HG03520 (cell line): Measurements from ENCODE around the gene ANKLE1.

Source experiments
- ATAC-seq: cut with Tn5 transposase; IDR thresholded peaks from one replicate; pipeline ENCODE4 v1.9.1; 2021; ENCODE audit warnings: mild to moderate bottlenecking, moderate library complexity; ENCODE audit not compliant: unreplicated experiment

The ANKLE1 gene

DNA sequence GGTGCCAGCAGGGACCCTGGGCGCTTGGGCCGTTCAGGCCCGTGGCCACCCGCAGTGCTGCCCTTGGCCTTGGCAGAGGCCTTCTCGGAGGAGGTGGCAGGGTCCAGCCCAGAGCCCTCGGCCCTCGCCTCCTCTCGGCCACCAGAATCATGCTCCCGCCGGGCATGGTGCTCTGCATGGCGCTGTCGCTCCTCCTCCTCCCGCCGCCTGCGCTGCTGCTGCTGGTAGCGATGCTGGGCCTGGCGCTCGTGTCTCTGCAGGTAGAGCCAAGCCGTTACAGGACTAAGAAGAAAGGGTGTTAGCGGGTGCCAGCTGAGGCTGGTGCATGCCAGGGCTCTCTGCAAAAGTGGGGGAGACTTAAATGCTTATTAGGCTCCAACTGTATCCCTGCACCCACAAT lies 43.4 kb downstream of the ANKLE1 start:
- no peak for ATAC-seq

DNA sequence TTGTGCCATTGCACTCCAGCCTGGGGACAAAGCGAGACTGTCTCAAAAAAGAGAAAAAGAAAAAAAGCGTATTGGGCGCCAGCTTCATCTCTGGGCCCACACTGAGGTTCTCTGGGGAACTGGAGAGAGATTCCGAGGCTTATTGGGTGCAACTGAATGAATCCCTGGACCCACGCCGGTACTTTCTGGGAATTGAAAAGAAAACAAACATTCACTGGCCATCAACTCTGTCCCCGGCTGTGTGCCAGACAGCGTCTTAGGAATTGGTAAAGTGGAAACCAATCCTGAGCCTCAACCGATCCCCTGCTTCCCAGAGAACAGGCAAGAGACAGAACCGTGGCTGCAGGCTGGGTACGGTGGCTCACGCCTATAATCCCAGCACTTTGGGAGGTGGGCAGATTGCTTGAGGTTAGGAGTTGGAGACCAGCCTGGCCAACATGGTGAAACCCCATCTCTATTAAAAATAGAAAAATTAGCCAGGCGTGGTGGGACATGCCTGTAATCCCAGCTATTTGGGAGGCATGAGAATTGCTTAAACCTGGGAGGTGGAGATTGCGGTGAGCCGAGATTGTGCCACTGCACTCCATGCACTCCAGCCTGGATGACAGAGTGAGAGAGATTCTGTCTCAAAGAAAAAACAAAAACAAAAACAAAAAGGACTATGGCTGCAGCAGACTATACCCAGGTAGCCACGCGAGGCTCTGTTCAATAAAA lies 44.3 kb downstream of the ANKLE1 start:
- ATAC-seq: no peak

DNA sequence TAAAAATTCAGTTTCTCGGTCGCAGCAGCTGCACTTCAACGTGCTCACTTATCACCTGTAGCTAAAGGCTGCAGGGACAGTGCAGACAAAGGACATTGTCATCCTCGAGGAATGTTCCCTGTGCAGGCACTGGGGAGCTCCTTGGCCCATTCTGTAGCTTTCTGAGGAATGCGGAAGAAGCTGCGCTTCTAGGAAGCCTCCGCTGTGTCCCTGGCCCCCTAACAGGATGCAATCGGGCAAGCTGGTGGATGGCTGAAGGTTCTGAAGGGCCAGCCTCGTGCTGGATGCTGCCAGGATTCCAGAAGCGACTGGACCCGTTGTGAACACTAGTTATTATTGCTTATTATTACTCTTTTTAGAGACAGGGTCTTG lies 44.9 kb downstream of the ANKLE1 start:
- ATAC-seq: no peak

DNA sequence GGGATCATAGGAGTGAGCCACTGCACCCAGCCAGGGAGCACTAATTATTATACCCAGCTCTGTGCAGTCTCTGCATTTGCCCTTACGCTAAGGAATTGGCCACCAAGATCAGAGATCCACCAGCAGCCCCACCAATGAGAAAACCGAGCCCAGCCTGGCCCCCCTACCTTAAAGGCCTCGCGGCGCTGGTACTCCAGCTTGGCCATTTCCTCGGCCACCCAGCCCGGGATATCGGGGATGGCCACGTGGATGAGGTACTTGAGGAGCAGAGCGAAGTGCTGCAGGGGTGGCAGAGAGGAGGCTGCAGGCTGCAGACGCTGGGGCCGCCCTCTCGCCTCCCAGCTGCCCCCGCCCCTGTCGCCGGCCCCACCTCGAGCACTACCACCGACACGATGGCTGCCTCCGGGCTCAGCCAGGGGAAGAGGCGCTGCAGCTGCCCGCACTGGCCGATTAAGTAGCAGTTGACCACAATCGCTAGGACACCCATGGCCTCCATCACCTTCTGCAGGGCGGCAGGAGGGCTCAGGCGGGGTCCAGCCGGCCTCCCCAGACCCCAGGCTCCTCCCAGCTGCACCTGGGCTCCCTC lies 45.5 kb downstream of the ANKLE1 start:
- ATAC-seq: no peak

DNA sequence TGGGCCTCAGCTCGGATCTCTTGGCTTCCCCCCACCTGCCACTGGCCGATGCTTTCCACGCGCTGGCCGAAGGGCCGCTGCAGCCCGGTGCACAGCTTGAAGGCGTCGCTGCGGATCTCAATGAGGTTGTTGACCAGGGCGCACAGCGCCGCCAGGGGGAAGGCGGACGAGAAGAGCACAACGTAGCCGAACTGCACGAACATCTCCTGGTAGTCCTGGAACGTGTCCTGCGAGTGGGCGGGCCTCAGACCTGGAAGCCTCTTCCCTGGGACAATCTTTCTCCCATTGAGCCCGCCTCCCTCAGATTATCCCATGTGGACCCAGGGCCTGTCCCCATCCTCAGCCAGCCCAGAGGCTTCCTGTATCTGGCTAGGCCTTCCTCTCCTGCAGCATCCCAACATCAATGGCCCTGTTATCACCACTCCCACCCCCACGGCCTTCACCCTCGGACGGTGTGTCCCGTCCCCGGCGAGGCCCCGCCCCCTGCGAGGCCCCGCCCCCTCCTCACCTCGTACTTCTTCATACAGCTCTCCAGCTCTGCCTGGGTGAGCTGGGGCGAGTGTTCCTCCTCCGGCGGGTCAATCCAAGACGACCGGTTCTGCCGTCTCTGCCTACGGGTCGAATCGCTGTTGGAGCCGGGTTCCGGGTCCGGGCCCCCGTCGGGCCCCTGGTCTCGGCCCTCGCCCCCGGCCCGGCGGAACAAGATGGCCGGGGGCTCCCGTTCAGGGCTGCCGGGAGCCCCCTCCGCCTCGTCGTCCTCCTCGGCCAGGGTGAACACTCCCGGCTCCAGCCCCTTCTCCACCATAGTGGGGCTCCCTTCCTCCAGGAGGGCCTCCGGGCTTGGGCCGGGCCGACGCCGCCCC lies 46.2 kb downstream of the ANKLE1 start:
- ATAC-seq: no peak

DNA sequence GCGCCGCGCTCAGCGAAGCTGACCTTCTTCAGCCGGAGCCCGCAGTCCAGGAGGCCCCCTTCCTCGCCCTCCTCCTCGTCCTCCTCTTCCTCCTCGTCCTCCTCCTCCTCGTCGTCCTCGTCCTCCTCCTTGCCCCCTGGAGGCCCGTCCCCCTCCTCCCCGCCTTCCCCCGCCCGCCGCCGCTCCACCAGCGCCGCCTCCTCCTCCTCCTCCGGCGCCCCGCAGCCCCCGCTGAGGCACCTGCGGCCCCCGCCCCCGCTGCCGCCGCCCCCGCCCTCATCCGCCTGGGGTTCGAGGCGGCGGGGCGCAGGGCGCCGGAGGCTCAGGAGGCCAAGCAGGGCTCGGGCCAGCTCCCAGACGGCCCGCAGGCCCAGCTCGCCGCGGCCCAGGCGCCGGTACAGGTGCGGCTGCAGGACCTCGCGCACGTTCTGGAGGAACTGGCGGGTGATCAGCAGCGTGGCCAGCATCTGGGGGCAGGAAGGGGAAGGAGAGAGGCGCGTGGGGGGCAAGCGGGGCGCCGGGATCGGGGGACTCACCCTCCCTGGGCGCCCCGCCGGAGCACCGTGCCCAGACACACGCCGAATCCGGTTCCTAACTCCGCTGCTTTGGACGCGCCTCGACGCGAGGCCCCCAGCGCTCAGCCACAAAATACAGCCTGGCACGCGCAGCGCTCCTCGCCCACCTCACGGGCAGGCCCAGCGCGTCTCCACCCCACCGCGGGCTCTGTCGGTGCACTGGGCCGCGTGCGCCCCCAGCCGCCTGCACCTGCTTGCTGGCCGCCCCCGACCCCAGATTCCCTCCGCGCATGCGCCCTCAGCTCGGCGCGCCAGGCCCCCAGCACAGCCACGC lies 47.0 kb downstream of the ANKLE1 start:
- no peak for ATAC-seq

DNA sequence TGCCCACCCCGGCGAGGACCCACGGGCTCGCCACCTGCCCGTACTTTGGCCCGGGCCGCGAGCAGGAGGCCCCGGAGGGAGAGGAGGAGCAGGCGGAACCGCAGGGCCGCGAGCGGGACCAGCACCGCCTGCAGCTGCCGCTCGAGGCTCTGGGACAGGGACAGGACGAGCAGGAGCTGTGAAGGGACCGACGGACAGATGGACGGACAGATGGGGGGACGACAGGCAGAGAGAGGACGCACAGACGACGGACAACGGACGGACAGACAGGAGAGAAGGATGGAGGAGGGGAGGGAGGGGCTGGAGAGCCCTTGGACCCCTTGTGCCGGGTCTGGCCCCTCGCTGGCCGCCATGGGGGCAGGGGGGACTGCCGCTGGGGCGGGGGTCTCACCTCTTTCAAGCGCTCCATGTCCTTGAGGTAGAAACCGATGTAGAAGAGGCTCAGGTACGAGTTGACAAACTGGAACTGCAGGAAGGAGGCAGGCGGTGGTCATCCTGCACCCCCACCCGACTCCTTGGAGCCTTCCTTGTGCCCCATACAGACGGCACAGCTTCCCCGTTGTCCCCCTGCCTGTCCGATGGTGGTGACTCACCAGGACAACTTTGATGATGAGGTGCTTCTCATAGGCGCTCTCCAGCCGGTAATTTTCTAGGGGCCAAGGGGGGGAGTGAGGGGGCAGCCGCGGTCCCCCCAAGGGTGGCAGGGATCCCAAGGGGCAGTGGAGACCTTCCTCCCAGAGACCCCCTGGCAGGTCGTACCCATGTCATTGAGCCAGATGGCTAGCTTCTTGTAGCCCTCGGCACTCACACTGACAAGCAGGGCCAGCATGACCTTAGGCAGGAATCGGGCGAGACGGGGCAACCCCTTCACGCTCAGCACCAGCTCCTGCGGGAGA lies 47.9 kb downstream of the ANKLE1 start:
- no peak for ATAC-seq

DNA sequence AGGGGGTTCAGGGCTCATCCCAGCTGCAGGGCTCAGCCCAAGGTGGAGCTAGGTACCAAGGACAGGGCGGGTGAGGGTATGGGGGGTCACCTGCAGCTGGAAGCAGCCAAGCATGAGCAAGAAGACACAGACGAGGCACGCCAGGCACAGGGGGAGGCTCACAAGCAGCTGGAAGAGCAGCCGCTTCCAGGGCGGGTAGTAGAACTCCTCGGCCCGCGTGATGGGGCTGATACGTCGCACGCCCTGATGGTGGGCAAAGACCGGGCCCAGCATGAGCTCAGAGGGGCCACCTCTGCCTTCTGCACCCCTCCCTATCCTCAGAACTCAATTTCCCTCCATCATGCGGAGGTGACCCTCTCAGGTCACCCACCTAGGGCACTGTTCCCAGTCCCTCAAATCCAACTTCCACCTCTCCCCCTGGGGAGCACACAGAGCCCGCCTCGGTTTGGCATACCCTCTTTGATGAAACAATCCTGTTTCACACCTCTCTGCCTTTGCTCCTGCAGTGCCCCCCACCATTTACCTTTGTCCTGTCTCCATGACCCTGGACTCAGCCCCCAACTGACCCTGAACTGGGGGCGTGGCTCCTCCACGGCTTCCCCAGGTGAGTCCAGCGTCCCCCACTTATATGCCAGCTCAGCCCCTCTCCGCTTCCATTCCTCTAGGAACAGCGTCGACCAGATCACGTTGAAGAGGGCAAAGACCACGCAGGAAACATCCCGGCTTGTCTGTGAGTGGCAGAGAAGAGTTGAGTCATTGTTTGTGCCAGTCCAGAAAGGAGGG lies 48.8 kb downstream of the ANKLE1 start:
- ATAC-seq: no peak

DNA sequence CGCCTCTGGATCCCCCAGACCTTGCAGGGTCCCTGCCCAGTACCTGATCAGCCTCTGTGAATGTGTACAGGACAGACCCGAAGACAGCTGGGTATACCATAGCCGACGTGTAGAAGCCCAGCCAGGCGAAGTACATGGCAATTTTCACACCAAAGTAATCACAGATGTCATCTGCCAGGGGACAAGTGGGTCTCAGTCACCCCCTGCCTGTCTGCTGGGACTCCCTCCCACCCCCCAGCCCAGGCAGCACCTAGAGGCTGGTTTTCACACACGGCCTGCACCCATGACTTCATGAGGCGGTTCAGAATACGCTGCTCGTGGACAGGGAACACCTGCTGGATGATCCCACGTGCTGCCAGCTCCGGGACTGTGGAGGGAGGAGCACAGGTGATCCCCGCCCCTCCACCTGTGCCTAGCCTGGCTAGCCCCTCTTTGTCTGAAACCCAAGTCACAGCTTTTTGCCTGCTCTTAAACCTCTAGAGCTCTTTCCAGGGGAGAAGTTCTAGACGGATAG lies 49.4 kb downstream of the ANKLE1 start:
- ATAC-seq: no peak

DNA sequence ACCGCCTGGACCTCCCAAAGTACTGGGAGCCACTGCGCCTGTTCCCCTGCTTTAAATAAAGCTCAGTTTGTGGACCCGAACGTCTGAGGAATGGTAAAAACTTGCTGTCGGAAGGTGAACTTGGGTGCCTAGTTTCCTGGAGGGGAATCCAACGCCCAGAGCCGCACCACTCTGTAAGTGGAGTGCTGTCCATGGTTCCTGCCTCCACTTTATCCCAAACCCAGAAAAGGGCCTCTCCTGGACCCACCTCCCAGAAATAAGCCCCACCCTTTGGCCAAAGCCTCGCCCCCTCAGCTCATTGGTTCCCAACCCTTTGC lies 50.6 kb downstream of the ANKLE1 start:
- ATAC-seq: no peak

DNA sequence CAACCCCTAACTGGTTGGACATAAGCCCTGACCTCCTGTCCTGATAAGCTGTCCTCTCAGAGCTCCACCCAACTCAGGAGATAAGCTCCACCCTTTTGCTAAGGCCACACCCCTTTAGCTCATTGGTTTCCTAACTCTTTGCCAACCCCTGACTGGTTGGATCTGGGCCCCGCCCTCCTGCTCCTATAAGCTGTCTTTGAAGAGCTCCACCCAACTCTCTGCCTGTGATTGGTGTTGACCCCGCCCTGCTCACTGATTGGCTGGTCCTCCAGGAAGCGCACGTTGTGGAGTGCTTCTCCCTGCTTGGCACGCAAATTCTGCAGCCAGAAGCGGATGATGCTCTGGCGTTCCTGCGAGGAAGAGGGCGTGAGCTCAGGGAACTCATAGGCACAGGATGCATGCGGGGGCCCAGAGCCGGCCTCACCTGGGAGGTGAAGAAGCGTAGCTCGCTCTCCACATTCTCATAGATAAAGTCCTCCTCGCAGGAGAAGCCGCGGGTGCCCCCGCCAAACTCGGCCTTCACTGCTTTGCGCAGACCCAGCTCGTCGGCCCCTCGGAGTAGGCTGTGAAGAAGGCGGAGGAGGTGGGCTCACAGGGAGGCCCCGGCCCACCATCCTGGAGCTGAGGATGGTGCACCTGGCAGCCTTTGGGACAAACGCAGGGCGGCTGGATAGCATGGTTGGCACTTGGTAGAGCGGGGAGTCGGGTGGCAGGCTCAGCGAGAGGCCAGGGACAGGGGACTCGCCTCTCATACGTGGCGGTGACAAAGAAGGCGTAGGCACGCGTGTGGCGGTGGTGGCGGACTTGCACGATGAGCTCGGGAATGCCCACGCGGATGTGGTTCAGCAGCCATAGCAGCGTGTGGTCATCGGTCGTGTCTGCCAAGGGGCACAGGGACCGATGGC lies 51.2 kb downstream of the ANKLE1 start:
- no peak for ATAC-seq

DNA sequence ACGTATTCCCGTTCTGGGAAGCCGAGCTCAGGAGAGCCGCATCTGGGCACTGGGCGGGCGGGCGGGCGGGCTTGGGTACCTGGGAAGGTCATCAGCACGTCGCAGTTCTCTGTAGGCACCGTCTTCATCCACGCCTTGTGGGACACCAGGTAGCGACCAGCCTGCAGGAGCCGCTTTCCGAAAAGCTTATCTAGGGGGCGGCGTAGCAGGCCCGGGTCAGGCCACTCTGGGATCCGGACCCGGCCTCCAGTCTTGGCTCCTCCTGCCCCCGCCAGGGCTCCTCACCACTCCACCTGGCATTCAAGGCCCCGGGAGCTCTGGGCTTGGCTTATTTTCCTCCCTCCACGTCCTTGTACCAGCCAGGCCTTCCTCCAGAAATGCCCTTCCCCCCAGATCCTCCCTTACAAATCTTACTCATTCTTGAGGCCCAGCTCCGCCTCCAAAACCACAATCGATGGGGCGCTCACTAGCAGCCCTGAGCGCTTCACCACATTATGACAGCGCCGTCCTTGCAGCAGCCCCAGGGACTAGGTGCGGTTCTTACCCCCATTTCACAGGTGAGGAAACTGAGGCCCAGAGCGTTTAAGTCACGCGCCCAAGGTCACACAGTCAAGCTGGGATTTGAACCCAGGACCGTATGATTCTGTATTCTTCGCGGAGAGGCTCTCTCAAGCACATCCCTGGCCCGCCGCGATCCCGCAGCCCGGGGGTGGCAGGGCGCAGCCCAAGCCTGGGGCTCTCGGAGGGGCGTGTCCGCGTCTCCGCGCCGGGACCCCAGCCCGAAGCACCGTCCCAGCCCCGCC lies 52.1 kb downstream of the ANKLE1 start:
- ATAC-seq: no peak

DNA sequence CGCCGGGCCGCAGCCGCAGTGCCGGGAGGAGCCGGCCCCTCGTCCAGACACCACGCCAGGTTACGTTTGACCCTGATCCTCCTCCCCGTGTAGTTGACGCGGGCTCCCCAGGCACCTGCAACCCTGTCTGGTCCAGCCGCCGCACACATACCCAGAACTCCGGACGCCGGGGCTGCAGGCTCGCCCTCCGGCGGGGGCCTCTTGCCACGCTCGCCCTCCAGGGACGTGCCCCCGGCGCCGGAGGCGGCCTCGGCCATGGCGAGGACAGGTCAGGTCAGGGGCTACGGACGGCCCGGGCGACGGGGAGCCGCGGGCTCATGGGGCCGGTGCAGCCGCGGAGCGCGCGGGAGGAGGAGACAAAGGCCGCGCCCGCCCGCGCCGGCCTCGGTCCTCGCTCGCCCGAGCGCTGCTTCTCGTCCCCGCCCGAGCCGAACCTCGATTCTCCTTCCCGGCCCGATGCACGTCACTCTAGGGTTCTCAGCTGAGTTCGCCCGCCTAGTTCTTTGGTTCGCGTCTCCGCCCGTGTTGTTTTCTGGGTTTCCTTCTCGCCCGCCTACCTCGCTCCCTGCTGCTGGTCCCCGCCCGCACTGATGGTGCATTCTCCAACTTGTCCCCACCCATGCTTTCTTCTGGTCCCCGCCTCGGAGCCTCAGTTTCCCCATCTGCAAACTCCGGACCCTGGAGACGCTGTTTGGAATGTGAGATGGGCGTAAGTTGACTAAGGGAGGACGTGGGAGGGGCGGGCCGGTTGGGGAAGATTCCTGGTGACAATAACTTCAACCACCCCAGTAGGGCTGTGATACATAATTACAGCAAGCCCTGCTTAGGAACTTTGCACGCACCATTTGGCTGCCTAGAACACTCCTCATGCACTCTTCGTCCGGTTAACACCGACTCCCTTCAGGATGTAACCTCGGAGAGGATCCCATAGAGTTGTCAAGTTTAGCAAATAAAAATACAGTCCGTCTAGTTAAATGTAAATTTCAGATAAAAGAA lies 53.0 kb downstream of the ANKLE1 start, which contains the start of gene ANO8:
ANO8 (minus strand) TSS at position 442 of the 996 bp plus-strand sequence; CDS start at position 257, 185 bp downstream.
- peak; percentile 41 for ATAC-seq

DNA sequence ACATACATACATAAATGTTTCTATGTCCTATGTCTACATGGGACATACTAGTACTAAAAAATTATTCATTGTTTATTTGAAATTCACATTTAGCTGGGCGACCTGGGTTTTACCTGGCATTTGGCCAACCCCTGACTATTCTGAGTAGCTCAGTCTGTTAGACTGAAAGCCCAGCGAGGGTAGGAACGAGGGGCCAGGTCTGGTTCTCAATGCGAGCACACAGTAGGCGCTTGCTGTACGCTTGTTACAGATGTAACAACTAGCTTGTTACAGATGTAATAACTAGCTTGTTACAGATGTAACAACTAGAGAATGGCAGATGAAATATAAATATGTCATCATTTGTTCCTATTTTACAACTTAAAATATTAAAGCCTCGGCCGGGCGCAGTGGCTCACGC lies 53.9 kb downstream of the ANKLE1 start:
- ATAC-seq: no peak
